Gastroesophageal sphincter (tissue), 4 donors: ENCODE results near the gene ZNF653. TPM values are rescaled to one million over a fixed set of nuclear protein-coding genes. Genes with fewer than 3 reads are reported as not detected.

Experiments
- ATAC-seq: fragments of 150-250 bp; one replicate; pipeline ENCODE4 v1.9.1; 2016; ENCODE audit warnings: mild to moderate bottlenecking, moderate library complexity
- H3K27ac ChIP-seq, 4 donors: fragments of 200-600 bp; sonication (generic) in 3 of 4; 1 replicate in 3 of 4; 2 replicates in 1 of 4; pipeline ENCODE4 v1.5.1; 2016 to 2019
- H3K27me3 ChIP-seq: fragments of 200-600 bp; sonication (generic); one replicate; pipeline ENCODE4 v1.5.1; 2019
- H3K36me3 ChIP-seq, 2 donors: fragments of 200-600 bp; sonication (generic); one replicate each; pipeline ENCODE4 v1.5.1; 2019; ENCODE audit warnings: control low read depth in 1 of 2
- H3K4me1 ChIP-seq, 3 donors: fragments of 200-600 bp; sonication (generic); 1 replicate in 2 of 3; 2 replicates in 1 of 3; pipeline ENCODE4 v1.5.1; 2016 to 2019; ENCODE audit warnings: control low read depth in 2 of 3
- H3K4me3 ChIP-seq, 2 donors: fragments of 200-600 bp; sonication (generic); one replicate each; pipeline ENCODE4 v1.5.1; 2019; ENCODE audit warnings: mild to moderate bottlenecking in 1 of 2, moderate library complexity in 1 of 2
- H3K9me3 ChIP-seq, 3 donors: fragments of 200-600 bp; sonication (generic); one replicate each; pipeline ENCODE4 v1.5.1; 2017 to 2019; ENCODE audit warnings: control low read depth in 2 of 3
- EP300 ChIP-seq: sonication (generic); formaldehyde crosslinking; IDR thresholded peaks from one replicate; pipeline ENCODE4 v1.6.1; 2017; ENCODE audit warnings: antibody characterized with exemption, mild to moderate bottlenecking
- POLR2A ChIP-seq, 2 donors: fragments of 450-650 bp; IDR thresholded peaks; one replicate each; pipeline ENCODE4 v1.6.1; 2017; ENCODE audit warnings: antibody characterized with exemption in 2 of 2, mild to moderate bottlenecking in 2 of 2, moderate library complexity in 1 of 2
- POLR2AphosphoS5 ChIP-seq: sonication (generic); formaldehyde crosslinking; IDR thresholded peaks from one replicate; pipeline ENCODE4 v1.6.1; 2017; ENCODE audit warnings: antibody characterized with exemption
- WGBS, 2 donors: methylation state at CpG; one replicate each; pipeline ENCODE4 v1.1.5; 2018; ENCODE audit warnings: low coverage in 1 of 2; 5-methylcytosine and 5-hydroxymethylcytosine counted together
- total RNA-seq, 4 donors: library from RNA; depleted of rRNA; stranded (reverse); fragments of >200 nt; gene quantifications; one replicate each; pipeline ENCODE4 v1.1.0, GENCODE V29; 2016
- TF ChIP-seq, protein P1 (sequence below), 4 experiments: fragments of 200-600 bp in 2 of 4; fragments of 450-650 bp in 2 of 4; sonication (generic) in 1 of 4; IDR thresholded peaks; one replicate each; pipeline ENCODE4 v1.5.1; 2017 to 2019; ENCODE audit warnings: antibody characterized with exemption in 4 of 4, mild to moderate bottlenecking in 2 of 4, moderate library complexity in 2 of 4

ZNF653 gene, protein sequence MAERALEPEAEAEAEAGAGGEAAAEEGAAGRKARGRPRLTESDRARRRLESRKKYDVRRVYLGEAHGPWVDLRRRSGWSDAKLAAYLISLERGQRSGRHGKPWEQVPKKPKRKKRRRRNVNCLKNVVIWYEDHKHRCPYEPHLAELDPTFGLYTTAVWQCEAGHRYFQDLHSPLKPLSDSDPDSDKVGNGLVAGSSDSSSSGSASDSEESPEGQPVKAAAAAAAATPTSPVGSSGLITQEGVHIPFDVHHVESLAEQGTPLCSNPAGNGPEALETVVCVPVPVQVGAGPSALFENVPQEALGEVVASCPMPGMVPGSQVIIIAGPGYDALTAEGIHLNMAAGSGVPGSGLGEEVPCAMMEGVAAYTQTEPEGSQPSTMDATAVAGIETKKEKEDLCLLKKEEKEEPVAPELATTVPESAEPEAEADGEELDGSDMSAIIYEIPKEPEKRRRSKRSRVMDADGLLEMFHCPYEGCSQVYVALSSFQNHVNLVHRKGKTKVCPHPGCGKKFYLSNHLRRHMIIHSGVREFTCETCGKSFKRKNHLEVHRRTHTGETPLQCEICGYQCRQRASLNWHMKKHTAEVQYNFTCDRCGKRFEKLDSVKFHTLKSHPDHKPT
- total RNA-seq = 10 to 100 TPM in 2 of 4 donors, 1 to 10 TPM in 2; 5.1 to 20.4 (median 10.6) TPM

DNA sequence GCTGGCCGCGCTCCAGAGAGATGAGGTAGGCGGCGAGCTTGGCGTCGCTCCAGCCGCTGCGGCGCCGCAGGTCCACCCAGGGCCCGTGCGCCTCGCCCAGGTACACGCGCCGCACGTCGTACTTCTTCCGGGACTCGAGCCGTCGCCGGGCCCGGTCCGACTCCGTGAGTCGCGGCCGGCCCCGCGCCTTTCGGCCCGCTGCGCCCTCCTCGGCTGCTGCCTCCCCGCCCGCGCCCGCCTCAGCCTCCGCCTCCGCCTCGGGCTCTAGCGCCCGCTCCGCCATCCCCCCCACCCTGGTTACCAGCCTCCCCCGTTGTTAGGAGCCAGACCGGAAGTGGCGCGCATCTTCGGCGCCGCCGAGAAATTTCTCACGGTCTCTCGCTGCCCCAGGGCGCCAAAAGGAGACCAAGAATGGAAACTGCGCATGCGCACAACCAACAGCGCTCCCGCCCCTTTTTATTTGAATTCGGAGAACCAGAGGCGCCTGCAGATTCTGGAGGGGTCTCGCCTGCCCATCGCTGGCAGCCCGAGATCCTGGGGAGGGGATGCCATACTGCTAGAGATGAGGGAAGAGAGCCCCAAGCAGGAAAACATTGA lies at the start of gene ZNF653:
ZNF653 (minus strand) TSS at position 336 of the 597 bp plus-strand sequence; CDS start at position 283, 53 bp downstream.
- peaks cover 0 to 45% of the 10 kb centered on the region in 2 donors for H3K36me3 ChIP-seq
- WGBS, 2 donors = 0% methylated on average over 24 of the region's 65 CpGs; no CpG with 5 or more reads in 1 of the 2 donors

DNA sequence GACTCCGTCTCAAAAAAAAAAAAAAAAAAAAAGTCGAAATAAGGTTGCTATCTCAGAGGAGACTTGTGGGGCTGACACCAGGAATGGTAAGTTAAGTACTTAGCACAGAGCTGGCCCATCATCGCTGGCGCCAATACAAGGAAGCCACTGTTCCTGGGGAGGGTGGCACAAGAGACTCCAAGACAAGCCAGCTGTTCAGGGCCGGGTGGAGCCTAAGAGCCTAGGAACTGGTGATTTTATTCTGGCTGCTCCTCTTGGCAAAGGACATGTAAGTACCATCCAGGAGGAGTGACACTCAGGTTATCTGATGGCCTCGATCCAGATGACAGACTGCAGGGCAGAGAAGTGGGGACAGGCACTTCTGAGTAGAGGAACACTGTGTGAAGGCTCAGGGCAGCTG lies 49.6 kb upstream of the ZNF653 start:
- Histone ChIP-seq H3K27me3 (no peaks in the 10 kb centered on the region), H3K4me3 (no peak overlapping the region), H3K4me1 (peaks cover 0 to 62% (median 17%) of the 10 kb centered on the region in 3 donors), H3K36me3 (peaks cover 0 to 54% of the 10 kb centered on the region in 2 donors), H3K27ac (no peak overlapping the region), H3K9me3 (no peaks in the 10 kb centered on the region)
- no peak for ATAC-seq
- TF ChIP-seq POLR2AphosphoS5 (no peak), POLR2A (IDR thresholded peaks at IDR 0.05) (no peak), EP300 (no peak)
- TF ChIP-seq, protein P1, sequence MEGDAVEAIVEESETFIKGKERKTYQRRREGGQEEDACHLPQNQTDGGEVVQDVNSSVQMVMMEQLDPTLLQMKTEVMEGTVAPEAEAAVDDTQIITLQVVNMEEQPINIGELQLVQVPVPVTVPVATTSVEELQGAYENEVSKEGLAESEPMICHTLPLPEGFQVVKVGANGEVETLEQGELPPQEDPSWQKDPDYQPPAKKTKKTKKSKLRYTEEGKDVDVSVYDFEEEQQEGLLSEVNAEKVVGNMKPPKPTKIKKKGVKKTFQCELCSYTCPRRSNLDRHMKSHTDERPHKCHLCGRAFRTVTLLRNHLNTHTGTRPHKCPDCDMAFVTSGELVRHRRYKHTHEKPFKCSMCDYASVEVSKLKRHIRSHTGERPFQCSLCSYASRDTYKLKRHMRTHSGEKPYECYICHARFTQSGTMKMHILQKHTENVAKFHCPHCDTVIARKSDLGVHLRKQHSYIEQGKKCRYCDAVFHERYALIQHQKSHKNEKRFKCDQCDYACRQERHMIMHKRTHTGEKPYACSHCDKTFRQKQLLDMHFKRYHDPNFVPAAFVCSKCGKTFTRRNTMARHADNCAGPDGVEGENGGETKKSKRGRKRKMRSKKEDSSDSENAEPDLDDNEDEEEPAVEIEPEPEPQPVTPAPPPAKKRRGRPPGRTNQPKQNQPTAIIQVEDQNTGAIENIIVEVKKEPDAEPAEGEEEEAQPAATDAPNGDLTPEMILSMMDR (IDR thresholded peaks at IDR 0.05) = no peak
- WGBS, 2 donors = 65 to 82% methylated on average over 4 of the region's 6 CpGs

More for the DNA sequence above, at the start of gene ZNF653:
- peak within 1 kb of the TSS; percentile 83 to 98 (median 96) for H3K27ac ChIP-seq
- H3K4me1 ChIP-seq = peaks cover 0 to 19% (median 5%) of the 10 kb centered on the region in 3 donors
- peak; percentile 82 for ATAC-seq
- TF ChIP-seq EP300 (no peak), POLR2A (IDR thresholded peaks at IDR 0.05) (peak; percentile 48 to 50), POLR2AphosphoS5 (no peak)
- TF ChIP-seq, protein P1 (IDR thresholded peaks at IDR 0.05) = no peak
- peak within 1 kb of the TSS; percentile 73 to 89 for H3K4me3 ChIP-seq
- H3K9me3 ChIP-seq = no peaks in the 10 kb centered on the region
- no peaks in the 10 kb centered on the region for H3K27me3 ChIP-seq

DNA sequence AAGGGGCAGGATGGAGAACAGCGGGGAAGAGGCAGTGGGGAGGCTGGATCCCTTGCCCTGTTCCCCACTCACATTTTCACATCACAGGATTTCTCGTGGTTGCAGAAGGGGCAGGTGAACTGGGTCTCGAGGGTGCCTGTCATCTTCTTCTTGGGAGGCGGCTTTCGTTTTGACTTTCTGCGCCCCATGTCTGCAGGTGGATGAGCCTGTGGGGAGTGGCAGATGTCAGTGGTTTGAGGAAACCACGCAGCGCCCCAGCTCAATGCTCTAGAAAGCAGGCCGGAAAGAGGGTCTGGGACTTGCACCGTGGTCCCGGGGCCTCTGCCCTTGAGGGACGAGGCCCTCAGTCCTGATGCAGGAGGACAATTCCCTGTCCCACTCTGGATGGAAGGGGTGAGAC lies 48.5 kb upstream of the ZNF653 start:
- peaks cover 0 to 64% of the 10 kb centered on the region in 2 donors for H3K36me3 ChIP-seq
- H3K9me3 ChIP-seq = no peaks in the 10 kb centered on the region
- WGBS, 2 donors = 80 to 88% methylated on average over 1 of the region's 12 CpGs
- H3K27me3 ChIP-seq = no peaks in the 10 kb centered on the region
- TF ChIP-seq EP300 (no peak), POLR2AphosphoS5 (no peak), POLR2A (IDR thresholded peaks at IDR 0.05) (no peak)
- TF ChIP-seq, protein P1 (IDR thresholded peaks at IDR 0.05) = no peak
- H3K4me1 ChIP-seq = peaks cover 0 to 63% (median 17%) of the 10 kb centered on the region in 3 donors
- no peak overlapping the region for H3K4me3 ChIP-seq
- peak overlapping the region in 1 of 4 donors; percentile 95 for H3K27ac ChIP-seq
- ATAC-seq = no peak

DNA sequence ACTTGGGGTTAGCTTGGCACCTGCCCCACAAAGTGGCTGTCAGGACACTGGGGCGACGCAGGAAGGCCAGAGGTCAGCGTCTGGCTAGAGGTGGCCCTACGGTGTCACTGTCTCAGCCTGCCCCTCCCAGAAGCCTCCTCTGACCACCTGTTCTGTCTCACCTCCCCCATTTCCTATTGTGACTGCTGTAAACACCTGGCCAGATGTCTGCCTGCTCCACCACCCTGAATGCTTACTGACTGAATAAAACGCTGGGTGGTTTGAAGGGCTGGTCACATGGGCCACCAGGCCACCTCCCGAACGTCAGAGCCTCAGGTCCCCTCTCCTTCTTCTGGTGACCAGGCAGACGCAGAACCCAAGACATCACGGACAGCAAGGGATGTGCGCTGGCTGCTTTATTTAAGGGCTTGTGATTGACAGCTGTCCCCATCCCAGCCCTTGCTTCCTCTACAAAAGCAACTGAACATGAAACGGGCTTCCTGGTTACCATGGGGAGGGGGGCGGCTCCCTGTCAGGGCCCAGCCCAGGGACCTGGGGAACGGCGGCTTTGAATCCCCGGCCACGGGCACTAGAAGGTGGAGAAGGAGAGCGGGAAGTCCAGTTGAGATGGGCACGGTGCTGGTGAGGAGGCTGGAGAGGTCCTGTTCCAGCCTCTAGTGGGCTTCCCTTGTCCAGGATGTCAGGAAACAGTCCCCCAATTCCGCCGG lies 47.2 kb upstream of the ZNF653 start:
- Histone ChIP-seq H3K27me3 (no peaks in the 10 kb centered on the region), H3K4me3 (no peak overlapping the region), H3K27ac (peak overlapping the region; percentile 80 to 95 (median 86)), H3K9me3 (no peaks in the 10 kb centered on the region), H3K4me1 (peaks cover 0 to 66% (median 9%) of the 10 kb centered on the region in 3 donors), H3K36me3 (peaks cover 0 to 78% of the 10 kb centered on the region in 2 donors)
- WGBS, 2 donors = 71% methylated on average over 4 of the region's 20 CpGs; no CpG with 5 or more reads in 1 of the 2 donors
- TF ChIP-seq EP300 (no peak), POLR2AphosphoS5 (no peak), POLR2A (IDR thresholded peaks at IDR 0.05) (no peak)
- TF ChIP-seq, protein P1 (IDR thresholded peaks at IDR 0.05) = no peak
- ATAC-seq = no peak
